Measurements from ENCODE around the gene SEPTIN8.
"Not testable (repeated sequence)": the region's sequence is repeated elsewhere in the genome, so short reads cannot be mapped to it uniquely, and the experiment has no call there.

SEPTIN8 gene

GRCh38 chr5:132812123-132812765 is 35.2 kb upstream of the SEPTIN8 start:
- no peak for DNase-seq

GRCh38 chr5:132810605-132811004 is 33.6 kb upstream of the SEPTIN8 start:
- DNase-seq: no peak

GRCh38 chr5:132808866-132809265 is 31.8 kb upstream of the SEPTIN8 start:
- DNase-seq: no peak

- no peak for DNase-seq
These were observed 31.4 kb upstream of the SEPTIN8 start for GRCh38 chr5:132808448-132808847.

GRCh38 chr5:132807163-132807838 is 30.3 kb upstream of the SEPTIN8 start:
- no peak for DNase-seq

GRCh38 chr5:132806804-132807162 is 29.7 kb upstream of the SEPTIN8 start:
- DNase-seq: not testable (repeated sequence)

- not testable (repeated sequence) for DNase-seq
These were observed 28.8 kb upstream of the SEPTIN8 start for GRCh38 chr5:132805872-132806271.

GRCh38 chr5:132804219-132804618 is 27.2 kb upstream of the SEPTIN8 start:
- DNase-seq: not testable (repeated sequence)

GRCh38 chr5:132802685-132803066 is 25.6 kb upstream of the SEPTIN8 start:
- DNase-seq: not testable (repeated sequence)

- no peak for DNase-seq
These were observed 25.1 kb upstream of the SEPTIN8 start for GRCh38 chr5:132802044-132802684.

- no peak for DNase-seq
These were observed 23.5 kb upstream of the SEPTIN8 start for GRCh38 chr5:132800545-132800944.

GRCh38 chr5:132799392-132799791 is 22.4 kb upstream of the SEPTIN8 start:
- DNase-seq: no peak

- no peak for DNase-seq
These were observed 20.6 kb upstream of the SEPTIN8 start for GRCh38 chr5:132797651-132798050.

- no peak for DNase-seq
These were observed 14.0 kb upstream of the SEPTIN8 start for GRCh38 chr5:132791026-132791425.

- no peak for DNase-seq
These were observed 13.3 kb upstream of the SEPTIN8 start for GRCh38 chr5:132790201-132790865.

GRCh38 chr5:132788990-132789886 is 12.2 kb upstream of the SEPTIN8 start:
- DNase-seq: no peak

- no peak for DNase-seq
These were observed 11.5 kb upstream of the SEPTIN8 start for GRCh38 chr5:132788508-132788907.

- DNase-seq: no peak
These were observed 10.0 kb upstream of the SEPTIN8 start for GRCh38 chr5:132787076-132787475.

GRCh38 chr5:132785864-132786263 is 8.8 kb upstream of the SEPTIN8 start:
- no peak for DNase-seq

GRCh38 chr5:132785365-132785764 is 8.3 kb upstream of the SEPTIN8 start:
- no peak for DNase-seq

- DNase-seq: no peak
These were observed 5.1 kb upstream of the SEPTIN8 start for GRCh38 chr5:132782101-132782500.

- DNase-seq: no peak
These were observed 4.0 kb upstream of the SEPTIN8 start for GRCh38 chr5:132781029-132781428.

- no peak for DNase-seq
These were observed 3.5 kb upstream of the SEPTIN8 start for GRCh38 chr5:132780577-132780976.

Measured in NCI-H1930 (cell line).